Fibroblast of peridontal ligament (primary cell): ENCODE results near the gene RHOV.
"Not testable (repeated sequence)": the region's sequence is repeated elsewhere in the genome, so short reads cannot be mapped to it uniquely, and the experiment has no call there.

Source experiments
- DNase-seq: peaks from one replicate; pipeline ENCODE4 v3.0.0-alpha.2; 2010; ENCODE audit errors: extremely low read depth

Gene RHOV

DNA sequence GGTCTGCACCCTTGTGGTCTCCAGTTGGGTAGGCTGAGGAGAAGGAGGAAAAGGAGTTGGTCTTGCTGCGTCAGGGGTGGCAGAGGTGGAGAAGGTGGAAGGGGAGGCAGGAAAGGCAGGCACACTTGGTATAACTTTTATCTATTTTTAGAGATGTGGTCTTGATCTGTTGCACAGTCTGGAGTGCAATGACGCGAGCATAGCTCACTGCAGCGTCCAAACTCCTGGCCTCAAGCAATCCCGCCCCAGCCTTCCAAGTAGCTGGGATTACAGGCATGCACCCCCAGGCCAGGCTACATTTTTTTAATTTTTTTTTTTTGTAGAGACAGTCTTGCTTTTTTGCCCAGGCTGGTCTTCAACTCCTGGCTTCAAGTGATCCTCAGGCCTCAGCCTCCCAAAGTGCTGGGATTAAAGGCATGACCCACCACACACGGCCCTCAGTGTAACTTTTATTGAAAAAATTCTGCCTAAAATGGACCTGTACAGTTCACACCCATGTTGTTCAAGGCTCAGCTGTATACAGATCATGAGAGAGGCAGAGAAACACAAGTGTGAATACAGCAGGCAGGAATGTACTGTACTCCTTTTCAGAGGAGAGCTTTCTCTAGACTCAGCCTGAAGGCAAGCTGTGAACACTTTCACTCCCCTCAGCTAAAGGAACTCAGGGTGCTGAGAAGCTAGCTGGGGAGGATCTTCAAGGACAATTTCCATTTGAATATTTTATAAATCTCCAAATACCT lies 2.1 kb upstream of the RHOV start:
- peak; percentile 11 for DNase-seq

- no peak for DNase-seq
Observed at GRCh38 chr15:40872791-40873693, 992 bp downstream of the RHOV start.

- DNase-seq: no peak
Observed at GRCh38 chr15:40871749-40872617, 2.1 kb downstream of the RHOV start.

GRCh38 chr15:40870716-40871115 lies 3.3 kb downstream of the RHOV start:
- DNase-seq: no peak

- DNase-seq: no peak
Observed at GRCh38 chr15:40869686-40870085, 4.3 kb downstream of the RHOV start.

DNA sequence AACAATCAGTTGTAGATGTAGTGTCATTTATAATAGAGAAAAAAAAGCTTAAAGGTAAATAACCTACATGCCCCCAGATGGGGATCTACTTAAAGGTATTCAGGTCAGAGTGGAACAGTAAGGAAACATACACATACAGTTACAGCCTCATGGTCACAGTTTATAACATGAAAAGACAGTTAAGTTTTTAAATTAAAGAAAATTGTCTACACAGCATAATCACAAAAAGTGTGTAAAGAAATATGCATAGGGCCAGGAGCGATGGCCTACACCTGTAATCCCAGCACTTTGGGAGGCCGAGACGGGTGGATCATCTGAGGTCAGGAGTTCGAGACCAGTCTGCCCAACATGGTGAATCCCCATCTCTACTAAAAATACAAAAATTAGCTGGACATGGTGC lies 6.8 kb downstream of the RHOV start:
- DNase-seq: no peak

GRCh38 chr15:40863660-40864270 lies 10.3 kb downstream of the RHOV start:
- no peak for DNase-seq

GRCh38 chr15:40861147-40861546 lies 12.9 kb downstream of the RHOV start:
- DNase-seq: not testable (repeated sequence)

GRCh38 chr15:40859206-40859851 lies 14.7 kb downstream of the RHOV start:
- peak; percentile 60 for DNase-seq

GRCh38 chr15:40858706-40859105 lies 15.3 kb downstream of the RHOV start:
- DNase-seq: no peak

DNA sequence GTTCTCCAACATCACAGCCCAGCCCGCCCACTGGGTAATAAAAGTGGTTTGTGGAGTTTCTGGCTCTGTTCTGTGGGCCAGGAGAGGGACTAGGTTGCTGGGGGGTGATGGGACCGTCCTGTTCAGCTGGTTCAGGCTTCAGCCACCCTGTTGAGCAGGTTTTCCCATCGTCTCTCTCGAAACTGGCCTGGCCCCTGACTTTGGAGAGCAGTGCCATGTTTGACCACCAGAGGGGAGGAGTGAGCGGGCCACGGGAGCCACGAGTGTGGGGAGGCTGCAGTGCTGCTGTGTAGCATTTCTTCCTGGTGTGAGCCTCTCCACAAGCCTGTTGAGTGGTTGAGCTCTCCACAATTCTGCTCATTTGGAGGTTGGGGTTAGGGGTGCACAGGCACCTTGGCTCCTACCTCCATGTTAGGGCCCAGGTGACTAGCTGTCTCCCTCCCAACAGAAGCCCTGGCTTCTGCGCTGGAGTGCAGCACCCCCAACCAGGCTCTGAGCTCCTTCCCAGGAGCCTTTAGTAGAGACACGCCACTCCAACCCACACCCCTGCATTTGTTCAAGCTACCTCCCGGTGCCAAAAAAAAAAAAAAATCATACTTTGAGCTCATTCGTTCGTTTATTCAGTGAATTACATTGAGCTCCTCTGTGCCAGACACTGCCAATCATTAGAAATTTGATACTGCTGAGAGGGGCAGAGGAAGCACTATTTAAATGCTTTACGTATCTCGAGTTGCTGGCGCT lies 16.3 kb downstream of the RHOV start:
- DNase-seq: peak; percentile 62

DNA sequence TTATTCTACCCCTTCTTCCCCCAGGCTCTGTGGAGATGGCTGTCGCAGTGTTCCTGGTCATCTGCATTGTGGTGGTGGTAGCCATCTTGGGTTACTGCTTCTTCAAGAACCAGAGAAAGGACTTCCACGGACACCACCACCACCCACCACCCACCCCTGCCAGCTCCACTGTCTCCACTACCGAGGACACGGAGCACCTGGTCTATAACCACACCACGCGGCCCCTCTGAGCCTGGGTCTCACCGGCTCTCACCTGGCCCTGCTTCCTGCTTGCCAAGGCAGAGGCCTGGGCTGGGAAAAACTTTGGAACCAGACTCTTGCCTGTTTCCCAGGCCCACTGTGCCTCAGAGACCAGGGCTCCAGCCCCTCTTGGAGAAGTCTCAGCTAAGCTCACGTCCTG lies 17.3 kb downstream of the RHOV start:
- DNase-seq: no peak

- DNase-seq: no peak
Observed at GRCh38 chr15:40855706-40856234, 18.3 kb downstream of the RHOV start.

- no peak for DNase-seq
Observed at GRCh38 chr15:40854161-40854560, 19.9 kb downstream of the RHOV start.

GRCh38 chr15:40853241-40853890 lies 20.7 kb downstream of the RHOV start:
- no peak for DNase-seq

- no peak for DNase-seq
Observed at GRCh38 chr15:40852529-40852928, 21.5 kb downstream of the RHOV start.

DNA sequence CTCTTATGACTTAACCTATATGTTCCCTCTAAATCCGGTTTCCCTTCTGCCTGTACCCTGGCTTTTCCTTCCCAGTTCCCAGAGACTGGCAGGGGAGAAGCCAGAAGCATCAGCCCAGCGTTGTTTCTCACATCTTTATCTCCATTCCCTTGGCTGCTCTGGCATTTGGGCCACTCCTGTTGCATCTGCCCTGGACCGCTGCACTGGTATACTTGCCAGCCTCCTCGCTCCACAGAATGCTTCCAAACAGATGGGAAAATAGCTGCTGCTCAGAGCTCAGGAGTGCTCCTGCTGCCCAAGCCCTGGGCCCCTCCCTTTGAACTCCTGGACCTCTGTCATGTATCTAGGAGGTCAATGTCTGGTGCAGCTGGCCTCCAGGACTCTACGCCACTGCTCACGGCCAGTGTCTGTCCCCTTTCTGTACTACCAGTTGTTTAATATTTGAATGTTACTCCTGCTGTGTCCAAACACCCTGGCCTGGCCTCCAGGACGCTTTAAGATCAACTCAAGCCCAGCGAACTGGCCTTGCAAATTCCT lies 23.4 kb downstream of the RHOV start:
- no peak for DNase-seq

GRCh38 chr15:40847223-40847961 lies 26.6 kb downstream of the RHOV start:
- no peak for DNase-seq

DNA sequence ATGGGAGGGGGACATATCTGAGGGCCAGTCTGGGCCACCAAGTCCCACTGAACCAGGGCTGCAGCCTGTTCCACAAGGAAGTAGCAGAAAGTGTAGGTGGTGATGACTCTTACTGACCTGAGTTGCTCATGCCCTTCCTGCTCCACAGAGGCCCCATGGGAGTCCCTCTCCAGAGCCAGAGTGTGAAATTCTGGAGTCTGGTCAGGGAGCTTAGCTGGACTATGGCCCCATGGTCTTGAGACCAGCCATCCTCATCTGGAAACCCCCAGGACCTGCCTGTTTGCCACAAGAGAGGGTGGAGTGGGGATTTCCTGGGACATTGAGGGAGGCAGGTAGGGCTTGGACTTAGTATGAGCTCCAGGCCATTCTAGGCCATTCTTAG lies 27.2 kb downstream of the RHOV start:
- no peak for DNase-seq
